Raji (cell line): Measurements from ENCODE around the gene URB2.

ENCODE experiments used
- POLR2A ChIP-seq: IDR thresholded peaks from 2 replicates; pipeline ENCODE4 v1.6.1; 2011; ENCODE audit warnings: low read depth, low read length, control low read depth; ENCODE audit not compliant: insufficient read depth

Gene URB2

GRCh38 chr1:229603371-229604005 is 22.6 kb upstream of the URB2 start:
- TF ChIP-seq POLR2A: no peak

GRCh38 chr1:229607370-229607769 is 18.7 kb upstream of the URB2 start:
- no peak for TF ChIP-seq POLR2A

GRCh38 chr1:229608590-229608989 is 17.5 kb upstream of the URB2 start:
- no peak for TF ChIP-seq POLR2A

GRCh38 chr1:229613938-229614337 is 12.1 kb upstream of the URB2 start:
- TF ChIP-seq POLR2A: no peak

GRCh38 chr1:229614701-229615100 is 11.3 kb upstream of the URB2 start:
- no peak for TF ChIP-seq POLR2A

- no peak for TF ChIP-seq POLR2A
These were observed 8.5 kb upstream of the URB2 start for GRCh38 chr1:229617351-229618100.

GRCh38 chr1:229619002-229619401 is 7.0 kb upstream of the URB2 start:
- TF ChIP-seq POLR2A: no peak

- TF ChIP-seq POLR2A: no peak
These were observed 6.4 kb upstream of the URB2 start for GRCh38 chr1:229619614-229620013.

- no peak for TF ChIP-seq POLR2A
These were observed 5.2 kb upstream of the URB2 start for GRCh38 chr1:229620876-229621275.

- TF ChIP-seq POLR2A: no peak
These were observed 4.4 kb upstream of the URB2 start for GRCh38 chr1:229621663-229622062.

- no peak for TF ChIP-seq POLR2A
These were observed 2.8 kb upstream of the URB2 start for GRCh38 chr1:229623225-229623624.

- no peak for TF ChIP-seq POLR2A
These were observed 2.2 kb upstream of the URB2 start for GRCh38 chr1:229623838-229624237.

GRCh38 chr1:229624521-229625070 is 1.5 kb upstream of the URB2 start:
- TF ChIP-seq POLR2A: no peak

GRCh38 chr1:229625071-229625914 is 754 bp upstream of the URB2 start:
- 0 out of 2 replicates have a peak, but pooled peaks have one; percentile 33 for TF ChIP-seq POLR2A

- no peak for TF ChIP-seq POLR2A
These were observed 956 bp downstream of the URB2 start for GRCh38 chr1:229627003-229627402.
